DOHH2 (cell line): Measurements from ENCODE around the gene MARCHF10.

ENCODE experiments used
- H3F3A ChIP-seq: fragments of 200-600 bp; sonication (generic), shearing (Covaris generic); 2 replicates; pipeline ENCODE4 v1.6.0; 2016; ENCODE audit warnings: antibody characterized with exemption, mild to moderate bottlenecking; ENCODE audit not compliant: control insufficient read depth, insufficient read depth
- H3K27ac ChIP-seq: fragments of 200-600 bp; sonication (generic); 2 replicates; pipeline ENCODE4 v1.5.1; 2014; ENCODE audit warnings: low read depth, mild to moderate bottlenecking, low read length, moderate library complexity
- H3K27me3 ChIP-seq: fragments of 200-600 bp; sonication (generic); 2 replicates; pipeline ENCODE4 v1.6.1; 2014; ENCODE audit warnings: mild to moderate bottlenecking, low read length, mixed read lengths; ENCODE audit not compliant: control insufficient read depth
- H3K36me3 ChIP-seq: fragments of 200-600 bp; sonication (generic); 2 replicates; pipeline ENCODE4 v1.6.1; 2014; ENCODE audit warnings: mild to moderate bottlenecking, low read length, moderate library complexity, mixed read lengths; ENCODE audit not compliant: control insufficient read depth
- H3K4me1 ChIP-seq: fragments of 200-600 bp; sonication (generic); 2 replicates; pipeline ENCODE4 v1.6.1; 2014; ENCODE audit warnings: mild to moderate bottlenecking, low read length, mixed read lengths; ENCODE audit not compliant: control insufficient read depth
- H3K4me2 ChIP-seq: fragments of 200-600 bp; sonication (generic); 2 replicates; pipeline ENCODE4 v1.6.0; 2014; ENCODE audit warnings: mild to moderate bottlenecking, low read length, moderate library complexity
- H3K4me3 ChIP-seq: fragments of 200-600 bp; sonication (generic); 2 replicates; pipeline ENCODE4 v1.5.1; 2014; ENCODE audit warnings: mild to moderate bottlenecking, low read length, mixed read lengths
- H3K79me2 ChIP-seq: fragments of 200-600 bp; sonication (generic); 2 replicates; pipeline ENCODE4 v1.6.1; 2014; ENCODE audit warnings: mild to moderate bottlenecking, low read length, mixed read lengths; ENCODE audit not compliant: control insufficient read depth
- H3K9me2 ChIP-seq: fragments of 200-600 bp; sonication (generic); replicated peaks from 2 replicates; pipeline ENCODE4 v1.6.1; 2014; ENCODE audit warnings: mild to moderate bottlenecking, low read length, mixed read lengths; ENCODE audit not compliant: control insufficient read depth
- H3K9me3 ChIP-seq: fragments of 200-600 bp; sonication (generic); 2 replicates; pipeline ENCODE4 v1.6.1; 2014; ENCODE audit warnings: antibody characterized with exemption, low read length, mixed read lengths; ENCODE audit not compliant: control insufficient read depth, insufficient read depth
- H4K20me1 ChIP-seq: fragments of 200-600 bp; sonication (generic); 2 replicates; pipeline ENCODE4 v1.6.0; 2014; ENCODE audit warnings: low read depth, mild to moderate bottlenecking, antibody characterized with exemption, low read length, moderate library complexity; ENCODE audit not compliant: control insufficient read depth, insufficient read depth
- CTCF ChIP-seq: fragments of 200-600 bp; sonication (generic); IDR thresholded peaks from one replicate; pipeline ENCODE4 v1.5.1; 2014; ENCODE audit warnings: antibody characterized with exemption, mild to moderate bottlenecking, low read depth, low read length; ENCODE audit not compliant: poor library complexity, severe bottlenecking
- EZH2phosphoT487 ChIP-seq: fragments of 200-600 bp; sonication (generic); IDR thresholded peaks from 2 replicates; pipeline ENCODE4 v1.6.1; 2017; ENCODE audit warnings: borderline replicate concordance, mild to moderate bottlenecking, antibody characterized with exemption, low read length, moderate library complexity, mixed read lengths

Gene MARCHF10

GRCh38 chr17:62825182-62825581 is 17.1 kb upstream of the MARCHF10 start:
- Histone ChIP-seq H3K27me3 (no peaks in the 10 kb centered on the region; the same call in 1 of the 2 replicates), H3K79me2 (no peaks in the 10 kb centered on the region), H3F3A (no peaks in the 10 kb centered on the region), H3K4me2 (no peak overlapping the region), H3K4me1 (no peaks in the 10 kb centered on the region), H3K36me3 (no peaks in the 10 kb centered on the region), H3K9me2 (no peaks in the 10 kb centered on the region), H3K27ac (no peak overlapping the region), H4K20me1 (no peaks in the 10 kb centered on the region), H3K4me3 (no peak overlapping the region), H3K9me3 (no peaks in the 10 kb centered on the region)
- TF ChIP-seq CTCF = no peak
- no peak for TF ChIP-seq EZH2phosphoT487

- Histone ChIP-seq H3K4me2 (no peak overlapping the region), H4K20me1 (no peaks in the 10 kb centered on the region)
Measured at GRCh38 chr17:62824290-62825131, 16.4 kb upstream of the MARCHF10 start.

GRCh38 chr17:62823111-62823893 is 15.2 kb upstream of the MARCHF10 start:
- TF ChIP-seq EZH2phosphoT487 = no peak
- TF ChIP-seq CTCF = no peak
- no peak overlapping the region for H3K4me2 ChIP-seq
- no peaks in the 10 kb centered on the region for H3K9me3 ChIP-seq
- H3K79me2 ChIP-seq = no peaks in the 10 kb centered on the region
- H3K4me3 ChIP-seq = no peak overlapping the region
- no peaks in the 10 kb centered on the region for H3K36me3 ChIP-seq
- no peaks in the 10 kb centered on the region for H3K9me2 ChIP-seq
- no peaks in the 10 kb centered on the region for H3F3A ChIP-seq
- no peaks in the 10 kb centered on the region for H4K20me1 ChIP-seq
- H3K27ac ChIP-seq = no peak overlapping the region
- H3K27me3 ChIP-seq = no peaks in the 10 kb centered on the region; the same call in 1 of the 2 replicates
- no peaks in the 10 kb centered on the region for H3K4me1 ChIP-seq

More at GRCh38 chr17:62824290-62825131, 16.4 kb upstream of the MARCHF10 start:
- H3F3A ChIP-seq = no peaks in the 10 kb centered on the region
- no peak overlapping the region for H3K4me3 ChIP-seq
- no peaks in the 10 kb centered on the region; the same call in 1 of the 2 replicates for H3K27me3 ChIP-seq
- H3K27ac ChIP-seq = no peak overlapping the region
- no peaks in the 10 kb centered on the region for H3K79me2 ChIP-seq
- no peaks in the 10 kb centered on the region for H3K4me1 ChIP-seq
- no peaks in the 10 kb centered on the region for H3K9me2 ChIP-seq
- TF ChIP-seq CTCF = no peak
- TF ChIP-seq EZH2phosphoT487 = no peak
- H3K9me3 ChIP-seq = no peaks in the 10 kb centered on the region
- H3K36me3 ChIP-seq = no peaks in the 10 kb centered on the region
